Right ventricle myocardium inferior (tissue), 1 donor: ENCODE measurements around the gene CLCN6. TPM values are rescaled to one million over a fixed set of nuclear protein-coding genes. Genes with fewer than 3 reads are reported as not detected.

Source experiments
- ATAC-seq: fragments of 200-7000 bp; cut with Tn5 transposase; one replicate; pipeline ENCODE4 v1.9.1; 2020; ENCODE audit warnings: mild to moderate bottlenecking, moderate library complexity
- DNase-seq: peaks from one replicate; pipeline ENCODE4 v3.0.0; 2021; ENCODE audit errors: missing footprints
- intact Hi-C: fragments of 100-400 bp; cut with DNase I; formaldehyde crosslinking; loops from one replicate; pipeline ENCODE4 v1.11.0; 2022
- total RNA-seq: library from RNA; stranded (reverse); fragmentation: NEBNext Ultra II Directional; extraction: Animal tissue kit (Norgen Biotek cat#: 25700); gene quantifications from one replicate; pipeline ENCODE4 v1.2.1, GENCODE V29; 2021
- donor health status: DM: no; HTN: yes; CAD: no; lungs with severe emphysema.

CLCN6 gene
- total RNA-seq, 1 donor from 2014 or later: 15.7 TPM

DNA sequence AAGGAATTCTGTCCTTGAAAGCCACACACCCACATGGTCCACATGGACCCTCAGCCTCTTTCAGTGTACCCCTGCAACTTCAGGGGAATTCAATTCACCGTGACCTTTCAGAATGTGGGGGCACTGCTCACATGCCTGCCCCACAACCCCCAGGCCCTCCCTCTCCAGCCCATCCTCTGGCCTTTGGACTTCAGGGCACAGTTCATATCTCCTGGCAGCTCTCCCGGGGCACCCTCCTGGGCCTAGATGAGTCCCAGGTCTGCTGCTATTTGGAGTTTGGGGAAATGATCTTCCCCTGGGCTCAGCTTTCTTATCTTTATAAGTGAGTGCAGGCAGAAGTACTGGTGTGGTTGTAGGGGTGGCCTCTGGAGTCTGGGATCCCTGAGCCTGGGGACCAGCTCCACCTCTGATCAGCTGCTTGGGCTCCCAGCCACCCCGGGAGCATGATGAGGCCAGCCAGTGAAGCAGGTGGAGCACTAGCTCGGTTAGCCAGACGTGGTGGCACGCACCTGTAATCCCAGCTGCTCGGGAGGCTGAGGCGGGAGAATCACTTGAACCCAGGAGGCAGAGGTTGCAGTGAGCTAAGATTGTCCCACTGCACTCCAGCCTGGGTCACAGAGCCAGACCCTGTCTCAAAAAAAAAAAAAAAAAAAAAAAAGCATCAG lies 28.2 kb upstream of the CLCN6 start:
- intact Hi-C loops: no loop called here
- DNase-seq: peak; percentile 30
- ATAC-seq: no peak

DNA sequence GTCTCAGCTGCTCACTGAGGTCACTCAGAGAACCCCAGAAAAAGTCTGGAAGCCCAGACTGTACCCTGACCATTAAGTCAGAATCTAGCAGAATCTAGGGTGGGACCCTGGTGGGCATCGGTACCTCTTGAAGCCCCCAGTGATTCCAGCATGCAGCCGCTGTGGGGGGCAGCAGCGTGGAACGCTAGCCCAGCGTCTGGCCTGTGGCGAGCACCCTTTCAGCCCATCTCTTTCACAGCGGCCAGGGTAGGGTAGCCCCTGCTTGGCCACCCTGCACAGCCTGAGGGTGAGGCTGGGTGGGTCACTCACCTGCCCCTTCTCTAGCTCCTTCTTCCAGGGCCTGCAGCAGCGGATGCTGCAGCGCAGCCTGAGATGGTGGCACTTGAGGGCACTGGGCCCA lies 27.7 kb upstream of the CLCN6 start:
- peak; percentile 51 for DNase-seq
- no peak for ATAC-seq
- intact Hi-C loops: no loop called here

DNA sequence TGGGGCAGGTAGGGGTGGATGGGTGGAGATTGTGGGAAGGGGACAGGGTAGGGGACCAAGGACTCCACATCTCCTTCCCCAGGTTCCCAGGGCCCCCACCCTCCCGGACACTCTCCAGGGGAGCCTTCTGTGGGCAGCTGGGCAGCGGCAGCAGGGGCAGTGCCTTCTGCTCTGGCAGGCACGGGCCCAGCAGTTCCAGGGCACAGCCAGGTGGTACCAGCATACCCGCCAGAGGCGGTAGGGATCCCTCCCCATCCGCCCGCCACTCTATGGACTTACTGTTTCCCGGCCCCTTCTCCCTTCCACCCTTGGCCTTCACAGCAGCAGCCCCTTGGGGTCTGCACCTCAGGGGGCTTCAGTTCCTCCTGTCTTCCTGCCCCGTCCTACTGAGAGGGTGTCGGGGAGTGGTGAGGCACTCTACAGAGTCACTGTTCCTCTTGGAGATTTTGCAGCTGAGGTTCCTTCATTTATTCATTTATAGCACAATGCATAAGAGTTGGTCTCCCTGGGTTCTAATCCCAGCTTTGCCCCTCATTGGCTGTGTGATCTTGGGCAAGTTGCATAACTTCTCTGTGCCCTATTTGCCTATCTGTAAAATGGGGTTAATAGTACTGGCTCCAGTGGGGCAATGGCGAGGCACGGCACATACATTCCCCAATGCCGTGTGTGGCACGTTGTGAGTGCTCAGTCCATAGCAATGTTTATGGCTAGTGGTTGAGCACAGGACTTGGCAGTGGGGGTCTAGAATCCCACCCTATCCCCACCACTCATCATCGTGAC lies 27.0 kb upstream of the CLCN6 start:
- peak; percentile 43 for DNase-seq
- ATAC-seq: no peak
- intact Hi-C loops: no loop called here

DNA sequence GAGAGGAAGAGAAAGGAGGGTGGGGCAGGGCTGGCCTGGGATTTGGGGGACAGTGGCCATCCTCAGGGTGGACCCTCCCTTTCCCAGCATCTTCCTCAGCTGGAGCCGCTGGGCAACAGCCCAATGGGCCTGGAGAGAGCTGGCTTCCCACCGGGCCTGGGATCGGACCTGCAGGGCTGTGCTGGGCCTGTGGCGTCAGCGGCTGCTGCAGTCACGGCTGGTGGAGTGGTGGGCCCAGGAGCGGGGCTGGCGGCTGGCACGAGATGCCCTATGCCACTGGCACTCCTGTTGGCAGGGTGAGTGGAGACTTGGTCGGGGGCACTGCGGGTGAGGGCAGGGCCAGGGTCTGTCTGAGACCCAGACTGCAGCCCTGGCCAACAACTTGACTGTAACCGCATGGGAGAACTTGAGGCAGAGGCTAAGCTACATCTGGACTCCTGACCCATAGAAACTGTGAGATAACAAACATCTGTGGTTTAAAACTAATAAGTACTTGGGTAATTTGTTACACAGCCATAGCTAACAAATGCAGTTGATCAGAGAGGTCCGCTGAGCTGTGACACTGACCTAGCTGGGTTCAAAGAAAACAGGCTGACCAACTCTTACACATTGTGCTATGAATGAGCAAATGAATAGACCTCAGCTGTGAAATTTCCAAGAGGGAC lies 26.1 kb upstream of the CLCN6 start:
- intact Hi-C loops: no loop called here
- DNase-seq (peak; percentile 51), ATAC-seq (no peak)

DNA sequence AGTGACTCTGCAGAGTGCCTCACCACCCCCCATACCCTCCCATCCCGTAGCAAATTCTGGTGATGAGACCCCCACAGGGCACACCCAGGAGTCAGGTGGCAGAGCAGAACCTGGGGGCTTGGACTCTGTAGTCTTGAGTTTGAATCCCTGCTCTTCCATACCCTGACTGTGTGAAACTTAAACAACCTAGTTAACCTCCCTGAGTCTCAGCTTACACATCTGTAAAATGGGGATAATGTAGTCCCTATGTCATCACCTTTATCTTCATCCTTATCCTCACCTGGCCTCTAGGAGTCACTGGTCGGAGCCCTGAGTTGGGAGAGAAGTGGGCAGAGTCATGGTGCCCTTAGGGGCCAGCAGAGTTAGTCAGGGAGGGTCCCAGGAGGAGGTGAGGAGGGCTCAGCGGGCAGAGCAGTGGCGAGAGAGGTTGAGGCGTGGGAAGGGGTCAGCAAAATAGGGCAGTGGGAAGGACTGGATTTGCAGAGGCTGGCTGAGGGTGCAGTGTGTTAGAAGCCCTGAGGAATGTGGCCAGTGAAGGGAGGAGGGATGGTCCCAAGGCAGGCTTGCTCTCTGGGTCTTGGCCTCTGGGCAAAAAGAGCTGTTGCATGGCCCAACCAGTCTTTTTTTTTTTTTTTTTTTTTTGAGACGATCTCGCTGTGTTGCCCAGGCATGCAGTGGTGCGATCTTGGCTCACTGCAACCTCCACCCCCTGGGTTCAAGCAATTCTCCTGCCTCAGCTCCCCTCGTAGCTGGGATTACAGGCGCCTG lies 25.4 kb upstream of the CLCN6 start:
- ATAC-seq (no peak), DNase-seq (peak; percentile 46)
- intact Hi-C loops: no loop called here

DNA sequence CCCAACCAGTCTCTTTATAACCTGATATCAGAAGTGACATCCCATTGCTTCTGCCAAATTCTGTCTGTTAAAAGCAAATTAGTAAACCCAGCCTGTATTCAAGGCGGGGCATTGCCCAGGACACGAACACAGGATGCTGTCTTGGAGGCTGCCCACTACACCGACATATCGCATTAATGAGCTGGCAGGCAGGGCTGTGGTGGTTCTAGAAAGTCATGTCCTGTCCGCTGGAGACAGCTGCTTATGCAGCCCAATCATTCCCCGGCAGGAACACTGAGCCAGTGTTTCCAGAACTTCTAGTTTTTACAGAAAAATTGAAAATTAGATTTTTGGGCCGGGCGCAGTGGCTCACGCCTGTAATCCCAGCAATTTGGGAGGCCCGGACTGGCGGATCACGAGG lies 24.7 kb upstream of the CLCN6 start:
- ATAC-seq: no peak
- intact Hi-C loops: no loop called here

DNA sequence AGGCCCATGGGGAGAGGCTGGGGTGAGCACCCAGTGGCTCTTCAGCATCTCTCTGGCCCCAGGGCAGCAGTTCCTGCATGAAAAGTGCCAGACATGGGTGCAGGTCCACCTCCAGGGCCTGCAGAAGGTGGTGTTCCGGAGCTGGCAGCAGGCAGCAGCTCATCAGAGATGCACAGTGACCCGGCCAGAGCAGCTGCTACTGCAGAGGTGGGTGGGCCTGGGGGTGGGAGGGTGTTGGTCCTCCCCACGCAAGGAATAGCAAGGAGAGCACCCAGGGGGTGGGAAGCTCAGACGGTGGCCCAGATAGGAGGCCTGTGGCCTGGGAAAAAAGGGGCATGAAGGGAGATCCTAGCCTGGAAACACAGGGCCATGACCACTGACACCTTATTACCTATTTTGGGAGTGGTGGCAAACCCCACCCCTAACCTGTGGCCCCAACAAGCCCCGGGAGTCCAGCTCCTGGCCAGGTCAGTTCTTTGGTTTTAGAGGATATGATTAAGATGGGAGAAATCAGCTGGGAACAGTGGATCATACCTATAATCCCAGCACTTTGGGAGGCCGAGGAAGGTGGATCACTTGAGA lies 23.8 kb upstream of the CLCN6 start:
- ATAC-seq (no peak), DNase-seq (peak; percentile 57)
- intact Hi-C loops: no loop called here

More for the DNA sequence above, 24.7 kb upstream of the CLCN6 start:
- DNase-seq: peak; percentile 4

DNA sequence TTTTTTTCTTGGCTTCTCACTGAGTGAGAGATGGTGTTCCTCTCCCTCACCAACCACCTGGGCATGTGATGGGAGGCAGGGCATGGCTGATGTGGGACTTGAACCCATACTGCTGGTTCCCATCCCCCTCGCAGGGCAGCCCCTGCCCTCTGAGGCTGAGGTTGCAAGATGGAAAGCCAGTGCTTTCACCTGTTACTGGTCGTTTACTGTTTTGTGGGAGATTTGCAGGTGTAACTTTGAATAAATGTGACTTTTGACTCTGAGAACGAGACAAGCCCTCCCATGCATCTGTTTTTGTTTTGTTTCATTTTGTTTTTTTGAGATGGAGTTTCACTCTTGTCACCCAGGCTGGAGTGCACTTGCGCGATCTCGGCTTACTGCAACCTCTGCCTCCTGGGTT lies 22.4 kb upstream of the CLCN6 start:
- DNase-seq (peak; percentile 45), ATAC-seq (no peak)
- intact Hi-C loops: no loop called here

DNA sequence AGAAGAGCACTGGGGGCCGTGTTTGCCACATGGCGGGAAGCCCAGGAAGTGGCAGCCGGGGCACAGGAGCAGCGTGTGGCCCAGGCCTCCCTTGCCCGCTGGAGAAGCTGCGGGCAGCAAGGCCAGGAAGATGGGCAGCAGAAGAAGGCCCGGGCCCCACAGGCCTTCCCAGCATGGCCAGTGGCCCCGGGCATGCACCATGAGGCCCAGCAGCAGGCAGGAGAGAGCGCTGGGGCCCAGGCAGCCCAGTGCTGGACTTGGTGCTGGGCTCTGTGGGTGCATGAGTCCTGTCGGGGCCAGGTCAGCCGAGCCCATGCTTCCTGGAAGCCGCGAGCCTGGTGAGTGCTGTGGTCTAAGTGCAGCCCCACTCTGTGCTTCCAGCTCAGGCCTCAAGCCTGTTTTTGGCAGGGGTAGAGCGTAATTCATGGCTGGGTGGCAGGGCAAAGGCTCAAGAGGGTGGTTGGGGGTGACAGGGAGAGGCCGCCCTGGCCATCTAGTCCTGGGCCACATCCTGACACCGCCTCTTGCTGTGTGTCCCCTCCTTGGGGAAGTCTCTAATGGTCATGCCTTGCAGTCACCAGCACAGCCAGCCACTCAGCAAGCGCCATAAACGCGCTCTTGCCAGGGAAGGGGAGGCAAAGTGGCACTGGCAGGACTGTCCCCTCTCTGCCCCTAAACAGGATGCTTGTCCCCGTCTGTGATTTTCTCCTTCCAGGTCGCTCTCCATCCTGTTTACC lies 21.6 kb upstream of the CLCN6 start:
- no peak for ATAC-seq
- intact Hi-C loops: no loop called here
- DNase-seq: peak; percentile 64

DNA sequence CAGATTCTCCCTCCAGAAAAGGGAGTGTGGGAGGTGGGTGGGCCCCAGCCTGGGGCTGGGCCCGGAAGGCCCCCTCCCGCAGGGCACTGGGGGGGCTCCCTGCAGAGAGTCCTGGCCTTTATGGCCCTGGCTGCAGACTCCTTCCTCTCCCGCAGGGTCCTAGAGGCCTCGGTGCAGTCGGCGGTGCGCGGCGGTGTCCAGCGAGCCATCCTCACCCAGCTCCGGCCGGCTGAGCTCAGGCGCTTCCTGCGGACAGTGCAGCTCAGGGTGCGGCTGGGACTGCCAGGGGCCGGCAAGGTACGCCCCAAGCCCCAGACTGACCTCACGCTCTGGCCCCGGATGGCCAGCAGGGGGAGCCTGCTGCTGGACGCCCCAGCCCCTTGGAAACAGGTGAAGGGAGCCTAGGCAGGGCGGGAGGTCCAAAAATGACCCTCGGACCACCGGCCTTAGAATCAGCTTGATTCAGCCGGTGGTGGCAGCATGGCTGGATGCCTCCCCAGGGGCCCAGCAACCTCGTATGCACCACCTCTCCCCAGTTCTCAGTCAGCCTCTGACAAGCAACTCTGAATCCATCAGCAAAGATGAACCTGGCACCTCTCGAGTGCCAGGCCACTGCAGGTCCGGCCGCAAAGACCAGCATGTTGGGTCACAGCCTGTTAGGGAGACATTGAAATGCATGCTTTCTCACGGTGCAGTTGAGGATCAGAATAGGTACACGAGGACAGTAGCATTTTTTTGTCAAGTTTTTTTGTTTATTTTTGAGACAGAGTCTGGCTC lies 20.8 kb upstream of the CLCN6 start:
- intact Hi-C loops: no loop called here
- peak; percentile 51 for ATAC-seq
- DNase-seq: peak; percentile 90

DNA sequence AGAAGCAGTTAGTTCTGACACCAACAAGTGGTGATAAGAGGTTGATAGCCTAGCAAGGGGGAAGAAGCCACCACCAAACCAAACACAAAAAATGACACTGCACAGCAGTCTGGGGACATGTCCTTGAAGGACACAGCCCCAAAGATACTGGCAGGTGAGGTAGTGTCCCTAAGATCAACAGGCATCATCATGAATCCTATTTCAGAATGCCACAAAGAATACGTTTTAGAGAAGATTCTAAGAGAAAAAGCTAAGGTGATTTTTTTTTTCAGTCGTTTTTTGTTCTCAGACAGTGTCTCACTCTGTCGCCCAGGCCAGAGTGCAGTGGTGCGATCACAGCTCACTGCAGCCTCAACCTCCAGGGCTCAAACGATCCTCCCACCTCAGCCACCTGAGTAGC lies 19.8 kb upstream of the CLCN6 start:
- DNase-seq: peak; percentile 15
- no peak for ATAC-seq
- intact Hi-C loops: no loop called here

DNA sequence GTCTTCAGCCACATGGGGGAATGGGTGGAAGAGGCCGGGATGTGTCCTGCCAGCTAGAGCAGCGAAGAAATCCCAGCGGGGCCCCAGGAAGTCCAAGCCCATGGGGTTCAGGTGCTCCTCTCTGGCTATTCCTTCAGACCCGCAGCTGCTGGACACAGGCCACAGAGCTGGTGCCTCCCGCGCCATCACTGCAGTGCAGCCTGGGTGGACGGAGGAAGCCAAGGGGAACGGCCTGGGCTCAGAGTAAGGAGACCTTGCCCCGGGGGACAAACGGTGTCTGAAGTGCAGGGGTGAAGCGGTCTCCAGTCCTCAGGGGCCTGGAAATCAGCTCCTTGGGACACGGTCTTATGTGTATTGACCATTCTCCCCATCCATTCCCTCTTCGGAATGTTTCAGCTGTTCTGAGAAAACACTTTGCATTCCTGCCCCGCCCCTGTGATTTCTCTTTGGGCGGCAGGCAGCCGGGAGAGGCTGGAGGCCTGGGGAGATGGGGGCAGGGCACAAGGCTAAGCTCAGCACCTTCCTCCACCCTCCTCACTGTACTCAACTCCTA lies 18.7 kb upstream of the CLCN6 start:
- intact Hi-C loops: no loop called here
- DNase-seq: peak; percentile 56
- ATAC-seq: peak; percentile 23

DNA sequence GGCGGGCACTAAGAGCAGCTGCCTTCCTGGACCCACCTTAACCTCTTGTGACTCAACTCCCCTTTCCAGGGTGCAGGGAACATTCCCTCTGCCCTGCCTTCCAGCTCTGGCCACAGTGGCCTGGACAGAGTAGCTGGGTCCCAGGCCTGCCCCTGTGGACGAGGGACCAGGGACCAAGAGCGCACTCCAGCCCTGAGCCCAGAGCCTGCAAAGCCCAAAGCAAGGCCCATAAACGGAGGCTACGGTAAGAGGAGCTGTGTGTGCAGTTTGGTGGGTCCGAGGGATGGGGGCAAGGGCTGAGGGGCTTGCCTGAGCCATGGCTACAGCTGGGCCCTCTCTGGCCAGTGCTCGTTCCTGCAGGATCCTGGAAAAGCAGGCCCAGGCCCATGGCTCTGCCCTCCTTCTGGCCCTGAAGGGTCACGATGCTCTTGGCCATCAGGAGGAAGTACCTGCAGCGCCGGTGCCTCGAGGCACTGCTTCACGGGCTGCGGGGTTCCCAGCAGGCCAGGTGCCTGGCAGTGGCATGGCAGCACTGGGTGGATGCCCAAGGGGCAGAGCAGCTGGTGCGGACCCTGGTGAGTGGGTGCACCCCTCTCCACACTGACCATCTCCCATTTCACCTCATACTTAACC lies 18.1 kb upstream of the CLCN6 start:
- intact Hi-C loops: no loop called here
- no peak for ATAC-seq
- peak; percentile 68 for DNase-seq

DNA sequence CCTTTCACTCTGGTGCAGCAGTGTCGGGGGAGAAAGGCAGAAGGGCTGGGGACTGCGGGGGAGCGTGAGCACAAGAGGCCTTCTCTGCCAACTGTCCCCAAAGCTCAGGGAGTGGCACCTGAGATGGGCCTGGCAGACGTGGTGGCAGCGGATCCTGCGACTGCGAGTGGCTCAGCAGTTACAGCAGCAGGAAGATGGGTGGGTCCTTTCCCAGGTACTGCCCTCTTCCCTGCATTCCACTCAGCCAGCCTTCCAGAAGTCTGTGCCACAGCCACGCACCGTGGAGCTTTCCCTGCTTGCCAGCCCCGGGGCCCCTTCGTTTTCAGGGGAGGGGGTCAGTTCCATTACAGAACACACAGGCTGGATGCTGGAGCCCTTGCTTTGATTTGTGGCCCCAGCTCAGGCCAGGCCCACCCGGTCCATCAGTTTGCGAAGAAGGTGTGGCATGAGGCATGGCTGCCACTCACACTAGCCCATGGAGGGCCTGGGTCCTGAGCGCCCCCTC lies 17.4 kb upstream of the CLCN6 start:
- ATAC-seq (no peak), DNase-seq (peak; percentile 65)
- intact Hi-C loops: no loop called here

DNA sequence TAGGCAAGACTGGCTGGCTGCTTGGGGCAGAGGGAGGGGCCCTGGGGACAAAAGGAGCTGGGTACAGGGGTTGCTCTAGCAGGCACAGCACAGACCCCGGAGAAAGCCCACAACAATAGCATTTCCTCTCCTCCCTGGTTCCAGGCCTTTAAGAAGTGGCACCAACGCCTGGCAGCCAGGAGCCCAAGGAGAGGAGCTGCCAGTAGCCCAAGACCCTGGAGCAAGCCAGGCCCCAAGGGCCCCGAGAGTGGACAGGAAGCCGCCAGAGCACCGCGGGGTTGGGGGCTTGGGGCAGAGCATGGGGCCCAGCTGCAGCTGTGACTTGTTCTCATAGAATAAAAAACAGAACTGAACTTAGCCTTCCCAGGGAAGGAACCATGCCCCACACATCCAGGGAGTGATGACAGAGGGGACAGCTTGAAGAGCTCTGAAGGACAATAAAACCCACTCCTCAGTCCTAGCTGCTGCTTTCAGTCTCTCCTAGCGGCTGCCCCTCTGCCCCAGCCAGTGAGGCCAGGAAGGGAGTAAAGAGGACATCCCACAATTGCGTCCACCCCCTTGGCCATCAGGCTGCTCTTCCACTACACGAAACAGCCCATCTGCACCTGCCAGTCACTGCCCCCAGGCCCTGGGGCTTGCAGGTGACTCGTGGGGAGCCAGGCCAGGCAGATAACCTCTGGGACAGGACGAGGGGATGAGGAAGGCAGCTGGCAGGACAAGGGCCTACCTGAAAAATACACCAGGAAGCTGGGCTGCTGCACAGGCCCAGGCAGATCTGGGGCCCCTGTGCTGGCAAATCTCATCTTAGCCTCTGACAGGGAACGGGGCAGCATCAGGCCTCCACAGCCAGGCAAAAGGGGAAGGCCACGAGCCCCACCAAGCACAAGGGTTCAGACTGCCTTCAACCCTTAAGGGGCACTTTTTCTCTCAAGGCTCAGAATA lies 16.6 kb upstream of the CLCN6 start:
- peak; percentile 66 for DNase-seq
- intact Hi-C loops: loop anchor here (2.0 to 5.0 kb wide), 2 partner anchors 15 to 93 kb away; partner anchors contain the start of gene MTHFR
- ATAC-seq: no peak
